Karpas-422 (cell line): ENCODE results near the gene ATPAF1. TPM values are rescaled to one million over a fixed set of nuclear protein-coding genes. Genes with fewer than 3 reads are reported as not detected.
"Not testable (repeated sequence)": the region's sequence is repeated elsewhere in the genome, so short reads cannot be mapped to it uniquely, and the experiment has no call there.

Experiments
- DNase-seq: peaks from one replicate; pipeline ENCODE4 v3.0.0-alpha.2; 2015
- H2AFZ ChIP-seq: fragments of 200-600 bp; sonication (generic); 2 replicates; pipeline ENCODE4 v1.6.1; 2014; ENCODE audit warnings: antibody characterized with exemption, low read length, mixed read lengths
- H3K27ac ChIP-seq: fragments of 200-600 bp; sonication (generic); 2 replicates; pipeline ENCODE4 v1.5.1; 2014; ENCODE audit warnings: mild to moderate bottlenecking, low read length, moderate library complexity
- H3K27me3 ChIP-seq: fragments of 200-600 bp; sonication (generic); 2 replicates; pipeline ENCODE4 v1.6.1; 2014; ENCODE audit warnings: low read length, mixed read lengths
- H3K36me3 ChIP-seq: fragments of 200-600 bp; sonication (generic); 2 replicates; pipeline ENCODE4 v1.6.1; 2014; ENCODE audit warnings: low read length, mixed read lengths; ENCODE audit not compliant: insufficient read depth
- H3K4me1 ChIP-seq: fragments of 200-600 bp; sonication (generic); 2 replicates; pipeline ENCODE4 v1.6.1; 2014; ENCODE audit warnings: mild to moderate bottlenecking, low read length, mixed read lengths
- H3K4me2 ChIP-seq: fragments of 200-600 bp; sonication (generic); 2 replicates; pipeline ENCODE4 v1.6.1; 2014; ENCODE audit warnings: low read length, low read depth, mild to moderate bottlenecking; ENCODE audit not compliant: poor library complexity, severe bottlenecking
- H3K4me3 ChIP-seq: fragments of 200-600 bp; sonication (generic); 2 replicates; pipeline ENCODE4 v1.5.1; 2014; ENCODE audit warnings: mild to moderate bottlenecking, antibody characterized with exemption, low read length, mixed read lengths
- H3K79me2 ChIP-seq: fragments of 200-600 bp; sonication (generic); 2 replicates; pipeline ENCODE4 v1.6.1; 2014; ENCODE audit warnings: mild to moderate bottlenecking, low read length, mixed read lengths
- H3K9ac ChIP-seq: fragments of 200-600 bp; sonication (generic); 2 replicates; pipeline ENCODE4 v1.6.0; 2014; ENCODE audit warnings: low read length
- H3K9me2 ChIP-seq: fragments of 200-600 bp; sonication (generic), shearing (Covaris generic); replicated peaks from 2 replicates; pipeline ENCODE4 v1.6.0; 2014; ENCODE audit warnings: mild to moderate bottlenecking, low read length, moderate library complexity; ENCODE audit not compliant: insufficient read depth
- H3K9me3 ChIP-seq: fragments of 300-700, 200-600 bp; sonication (generic); 2 replicates; pipeline ENCODE4 v1.6.1; 2014; ENCODE audit warnings: low read length, mixed read lengths
- H4K20me1 ChIP-seq: fragments of 200-600 bp; sonication (generic); 2 replicates; pipeline ENCODE4 v1.6.1; 2014; ENCODE audit warnings: mild to moderate bottlenecking, antibody characterized with exemption, low read length, low read depth; ENCODE audit not compliant: insufficient read depth
- total RNA-seq: library from RNA; depleted of rRNA; stranded (reverse); fragments of >200 nt; shearing (Covaris generic); gene quantifications from 2 replicates; pipeline ENCODE4 v1.2.3, GENCODE V29; 2014; ENCODE audit warnings: low replicate concordance

ATPAF1 gene
- total RNA-seq, 1 experiment from 2014 or later: 81.2 TPM

DNA sequence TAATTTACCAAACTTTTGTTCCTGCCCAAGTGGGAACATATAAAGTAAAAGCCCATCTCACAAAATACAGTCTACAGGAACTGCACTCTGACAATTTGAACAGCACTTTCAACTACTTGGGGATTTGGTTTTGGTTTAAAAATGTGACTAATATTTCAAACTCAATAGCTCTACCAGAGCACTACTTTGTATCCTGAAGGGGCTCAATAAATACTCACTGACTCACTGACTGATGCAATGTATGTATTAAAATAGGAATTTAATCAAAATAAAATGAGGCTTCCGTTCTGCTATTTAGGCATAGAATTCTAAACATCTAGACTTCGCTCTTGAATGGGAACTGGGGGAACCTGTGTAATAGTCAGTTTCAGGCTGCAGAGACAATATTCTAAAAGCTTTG is 28.9 kb upstream of the ATPAF1 start:
- Histone ChIP-seq H3K9me2 (no peaks in the 10 kb centered on the region), H3K36me3 (peaks cover 58% of the 10 kb centered on the region), H4K20me1 (no peaks in the 10 kb centered on the region), H3K27me3 (no peaks in the 10 kb centered on the region), H3K79me2 (peaks cover 82% of the 10 kb centered on the region), H3K27ac (no peak overlapping the region), H3K4me3 (no peak overlapping the region), H2AFZ (no peak overlapping the region), H3K9me3 (no peaks in the 10 kb centered on the region), H3K4me1 (no peaks in the 10 kb centered on the region), H3K9ac (no peak overlapping the region), H3K4me2 (no peak overlapping the region)
- no peak for DNase-seq

DNA sequence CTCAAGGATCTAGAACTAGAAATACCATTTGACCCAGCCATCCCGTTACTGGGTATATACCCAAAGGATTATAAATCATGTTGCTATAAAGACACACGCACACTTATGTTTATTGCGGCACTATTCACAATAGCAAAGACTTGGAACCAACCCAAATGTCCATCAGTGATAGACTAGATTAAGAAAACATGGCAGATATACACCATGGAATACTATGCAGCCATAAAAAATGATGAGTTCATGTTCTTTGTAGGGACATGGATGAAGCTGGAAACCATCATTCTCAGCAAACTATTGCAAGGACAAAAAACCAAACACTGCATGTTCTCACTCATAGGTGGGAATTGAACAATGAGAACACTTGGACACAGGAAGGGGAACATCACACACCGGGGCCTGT is 26.5 kb upstream of the ATPAF1 start:
- not testable (repeated sequence) for H3K9me2 ChIP-seq, H3K9ac ChIP-seq, H3K4me1 ChIP-seq, H3K9me3 ChIP-seq, H3K27ac ChIP-seq, H4K20me1 ChIP-seq, DNase-seq, H2AFZ ChIP-seq, H3K4me3 ChIP-seq, H3K4me2 ChIP-seq, H3K27me3 ChIP-seq
- Histone ChIP-seq H3K79me2 (peaks cover 70% of the 10 kb centered on the region), H3K36me3 (peaks cover 72% of the 10 kb centered on the region)

DNA sequence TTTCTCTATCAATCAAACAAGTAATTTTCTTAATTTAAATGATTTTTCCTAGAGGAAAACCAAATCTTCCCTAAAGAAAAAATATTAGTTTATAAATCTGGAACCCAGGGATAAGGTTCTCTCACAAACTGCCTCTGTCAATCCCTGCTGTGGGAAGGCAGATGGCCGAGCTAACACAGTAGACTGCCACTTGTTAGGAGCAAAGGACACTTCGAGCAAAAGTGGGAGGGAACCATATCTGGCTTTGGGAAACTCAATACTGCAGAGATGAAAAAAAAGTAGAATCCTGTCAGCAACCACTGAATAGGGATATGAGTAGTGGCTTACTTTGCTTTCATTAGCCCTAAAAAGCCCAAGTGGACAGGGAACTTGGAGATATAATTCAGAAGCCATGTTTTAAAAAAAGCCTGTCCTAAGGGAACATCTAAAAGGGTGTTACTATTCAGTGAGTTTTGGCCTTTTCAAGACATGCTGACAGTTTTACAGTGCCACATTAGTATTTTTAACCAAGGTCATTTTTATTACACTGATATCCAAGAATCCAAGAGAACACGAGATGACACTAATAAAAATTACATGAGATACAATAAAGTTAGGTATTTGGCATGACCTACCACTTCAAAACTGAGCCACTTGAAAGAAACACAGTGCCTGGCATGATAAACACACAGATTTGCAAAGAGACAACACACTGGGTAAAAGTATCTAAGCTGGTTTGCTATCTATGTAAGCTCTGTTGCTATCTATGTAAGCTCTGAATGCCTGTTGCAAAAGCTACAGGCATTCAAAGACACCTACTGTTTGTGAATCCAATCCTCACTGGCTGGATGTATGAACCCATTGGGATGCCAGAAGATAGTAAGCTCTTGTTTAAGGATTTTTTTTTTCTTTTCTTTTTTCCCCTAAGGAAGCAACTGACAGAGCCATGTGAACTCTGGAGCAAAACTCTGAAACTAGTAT is 24.9 kb upstream of the ATPAF1 start:
- no peaks in the 10 kb centered on the region for H3K9me2 ChIP-seq
- no peaks in the 10 kb centered on the region for H3K9me3 ChIP-seq
- H3K4me2 ChIP-seq: no peak overlapping the region
- no peak overlapping the region for H3K27ac ChIP-seq
- no peaks in the 10 kb centered on the region for H3K27me3 ChIP-seq
- no peak overlapping the region for H3K4me3 ChIP-seq
- DNase-seq: no peak
- H3K79me2 ChIP-seq: peaks cover 54% of the 10 kb centered on the region
- peaks cover 65% of the 10 kb centered on the region for H3K36me3 ChIP-seq
- no peaks in the 10 kb centered on the region for H3K4me1 ChIP-seq
- no peak overlapping the region for H2AFZ ChIP-seq
- no peaks in the 10 kb centered on the region; the same call in 1 of the 2 replicates for H4K20me1 ChIP-seq
- H3K9ac ChIP-seq: no peak overlapping the region

DNA sequence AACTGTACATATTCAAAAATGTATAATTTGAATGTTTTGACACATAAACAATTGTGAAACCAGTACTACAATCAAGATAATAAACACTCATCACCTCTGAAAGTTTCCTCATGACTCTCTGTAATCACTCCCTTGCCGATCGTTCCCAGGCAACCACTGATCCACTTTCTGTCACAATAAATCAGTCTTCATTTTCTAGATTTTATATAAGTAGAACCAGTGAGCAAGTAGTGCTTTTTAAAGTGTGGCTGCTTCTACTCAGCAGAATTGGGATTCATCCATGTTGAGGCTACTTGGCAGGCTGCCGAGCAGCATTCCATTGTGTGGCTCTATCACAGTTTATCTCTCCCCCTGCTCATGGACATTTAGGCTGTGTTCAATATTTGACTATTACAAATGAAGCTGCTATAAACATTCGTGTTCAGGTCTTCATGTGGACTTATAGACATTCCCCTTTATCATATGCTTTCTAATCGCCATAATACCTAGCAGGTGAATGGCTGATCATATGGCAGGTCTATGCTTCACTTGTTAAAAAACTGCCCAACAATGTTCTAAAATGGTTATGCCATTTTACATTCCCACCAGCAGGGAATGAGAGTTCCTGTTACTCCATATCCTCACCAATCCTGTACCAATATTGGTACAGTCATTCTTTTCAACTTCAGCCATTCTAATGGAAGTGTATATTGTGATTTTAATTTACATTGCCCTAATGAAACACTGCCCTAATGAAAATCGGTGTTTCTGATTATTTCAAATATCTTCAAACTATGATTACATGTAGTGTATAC is 24.0 kb upstream of the ATPAF1 start:
- H3K9ac ChIP-seq: no peak overlapping the region

DNA sequence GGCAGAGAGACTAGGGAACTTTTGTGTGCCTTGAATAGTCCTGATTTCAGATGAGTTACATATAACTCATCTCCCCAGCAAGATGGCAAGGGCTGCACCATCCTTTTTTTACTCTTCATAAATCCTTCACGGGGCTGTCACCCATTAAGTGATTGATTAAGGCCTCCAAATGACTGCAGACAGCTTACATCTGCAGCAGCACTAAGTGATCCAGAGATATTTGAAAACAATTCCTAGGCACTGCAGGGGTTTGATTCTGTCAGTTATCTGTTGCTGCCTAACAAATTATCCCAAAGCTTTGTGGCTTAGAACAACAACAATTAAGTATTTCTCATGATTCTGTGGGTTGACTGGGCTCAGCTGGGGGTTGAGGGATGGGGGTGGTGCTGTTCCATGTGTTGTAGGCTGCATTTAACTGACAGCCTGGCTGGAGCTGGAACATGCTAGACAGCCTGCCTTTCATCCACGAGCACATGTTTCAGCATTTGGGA is 22.8 kb upstream of the ATPAF1 start:
- DNase-seq: no peak
- Histone ChIP-seq H3K9me3 (no peaks in the 10 kb centered on the region), H3K27ac (no peak overlapping the region), H2AFZ (no peak overlapping the region), H3K27me3 (no peaks in the 10 kb centered on the region), H3K9ac (no peak overlapping the region), H4K20me1 (no peaks in the 10 kb centered on the region; the same call in 1 of the 2 replicates), H3K4me3 (no peak overlapping the region), H3K4me2 (no peak overlapping the region), H3K36me3 (peaks cover 60% of the 10 kb centered on the region), H3K9me2 (no peaks in the 10 kb centered on the region), H3K4me1 (no peaks in the 10 kb centered on the region), H3K79me2 (peaks cover 33% of the 10 kb centered on the region)

More for the DNA sequence above, 24.0 kb upstream of the ATPAF1 start:
- Histone ChIP-seq H3K4me1 (no peaks in the 10 kb centered on the region), H3K4me2 (no peak overlapping the region), H3K9me2 (no peaks in the 10 kb centered on the region), H3K36me3 (peaks cover 62% of the 10 kb centered on the region), H3K4me3 (no peak overlapping the region), H3K9me3 (no peaks in the 10 kb centered on the region), H4K20me1 (no peaks in the 10 kb centered on the region; the same call in 1 of the 2 replicates), H3K27me3 (no peaks in the 10 kb centered on the region), H3K27ac (no peak overlapping the region), H3K79me2 (peaks cover 46% of the 10 kb centered on the region), H2AFZ (no peak overlapping the region)
- no peak for DNase-seq

DNA sequence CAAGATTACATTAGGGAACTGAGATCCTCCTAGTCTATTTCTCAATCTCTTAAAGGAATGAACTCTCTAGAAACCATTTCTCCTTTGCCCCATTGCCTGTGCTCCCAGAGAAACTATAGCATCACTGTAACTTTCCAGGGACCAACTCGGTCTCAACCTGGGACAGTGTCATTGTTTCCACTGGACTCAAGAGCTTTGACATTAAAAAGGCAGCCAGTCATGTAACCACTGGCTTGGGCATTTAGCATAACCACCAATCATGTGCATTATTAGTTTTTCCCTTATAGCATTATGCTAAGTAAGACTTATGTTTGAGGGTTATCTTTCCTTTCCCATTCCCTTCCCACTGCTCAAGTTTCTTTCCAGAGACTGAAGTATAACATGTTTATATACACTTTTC is 21.7 kb upstream of the ATPAF1 start:
- Histone ChIP-seq H2AFZ (no peak overlapping the region), H3K27ac (no peak overlapping the region), H3K4me1 (no peaks in the 10 kb centered on the region), H3K4me2 (no peak overlapping the region), H3K9ac (no peak overlapping the region), H3K4me3 (no peak overlapping the region), H3K9me2 (no peaks in the 10 kb centered on the region), H3K79me2 (peaks cover 24% of the 10 kb centered on the region), H3K27me3 (no peaks in the 10 kb centered on the region), H3K36me3 (peaks cover 61% of the 10 kb centered on the region; the same call in 1 of the 2 replicates), H3K9me3 (no peaks in the 10 kb centered on the region), H4K20me1 (no peaks in the 10 kb centered on the region; the same call in 1 of the 2 replicates)
- no peak for DNase-seq

DNA sequence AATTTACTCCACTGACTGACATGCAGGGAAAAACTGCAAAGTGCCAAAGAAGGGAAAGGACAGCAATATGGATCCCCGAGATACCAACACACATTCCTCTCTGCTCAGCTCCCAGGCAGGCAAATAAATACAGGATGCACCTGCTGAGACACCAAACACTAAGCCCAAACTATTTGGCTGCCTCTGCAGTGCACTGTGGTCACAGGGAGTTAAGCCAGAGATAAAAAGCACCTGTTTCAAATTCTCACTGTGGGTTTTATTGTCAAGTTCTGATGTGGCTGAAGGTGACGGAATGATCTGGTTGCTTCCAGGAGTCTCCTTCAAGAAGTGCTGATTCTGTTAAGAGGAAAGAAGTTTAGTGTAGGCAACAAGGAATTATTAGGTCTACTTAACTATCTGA is 21.2 kb upstream of the ATPAF1 start:
- Histone ChIP-seq H2AFZ (no peak overlapping the region), H3K9me3 (no peaks in the 10 kb centered on the region), H3K36me3 (peaks cover 67% of the 10 kb centered on the region; the same call in 1 of the 2 replicates), H3K4me3 (no peak overlapping the region), H3K9me2 (no peaks in the 10 kb centered on the region), H3K27me3 (no peaks in the 10 kb centered on the region), H3K4me1 (no peaks in the 10 kb centered on the region), H3K9ac (no peak overlapping the region), H3K27ac (no peak overlapping the region), H3K4me2 (no peak overlapping the region), H4K20me1 (no peaks in the 10 kb centered on the region; the same call in 1 of the 2 replicates), H3K79me2 (peaks cover 24% of the 10 kb centered on the region)
- no peak for DNase-seq
